Hepatocyte (in vitro differentiated cells): Measurements from ENCODE around the gene NLRC5. TPM values are rescaled to one million over a fixed set of nuclear protein-coding genes. Genes with fewer than 3 reads are reported as not detected.

Source experiments
- DNase-seq: peaks from one replicate; pipeline ENCODE4 v3.0.0-alpha.2; 2016; ENCODE audit warnings: low spot score
- H2AFZ ChIP-seq: fragments of 200-600 bp; sonication (generic); 2 replicates; pipeline ENCODE4 v1.6.0; 2016; ENCODE audit warnings: antibody characterized with exemption, mild to moderate bottlenecking
- H3K27ac ChIP-seq: fragments of 200-600 bp; sonication (generic); 2 replicates; pipeline ENCODE4 v1.5.1; 2016; ENCODE audit warnings: mild to moderate bottlenecking
- H3K27me3 ChIP-seq: fragments of 200-600 bp; sonication (generic); 2 replicates; pipeline ENCODE4 v1.6.1; 2016
- H3K36me3 ChIP-seq: fragments of 200-600 bp; sonication (generic); replicated peaks from 2 replicates; pipeline ENCODE4 v1.5.1; 2016; ENCODE audit warnings: low read depth; ENCODE audit not compliant: insufficient read depth
- H3K4me1 ChIP-seq: fragments of 200-600 bp; sonication (generic); 2 replicates; pipeline ENCODE4 v1.5.1; 2016; ENCODE audit warnings: mild to moderate bottlenecking, moderate library complexity; ENCODE audit not compliant: insufficient read depth
- H3K4me2 ChIP-seq: fragments of 200-600 bp; sonication (generic); 2 replicates; pipeline ENCODE4 v1.6.0; 2016
- H3K4me3 ChIP-seq: fragments of 200-600 bp; sonication (generic); 2 replicates; pipeline ENCODE4 v1.5.1; 2016; ENCODE audit warnings: mild to moderate bottlenecking
- H3K79me2 ChIP-seq: fragments of 200-600 bp; sonication (generic); 2 replicates; pipeline ENCODE4 v1.6.0; 2017; ENCODE audit warnings: mild to moderate bottlenecking
- H3K9me2 ChIP-seq: fragments of 200-600 bp; sonication (generic); replicated peaks from 2 replicates; pipeline ENCODE4 v1.6.0; 2017; ENCODE audit warnings: mild to moderate bottlenecking; ENCODE audit not compliant: insufficient read depth
- H3K9me3 ChIP-seq: fragments of 200-600 bp; sonication (generic); 2 replicates; pipeline ENCODE4 v1.5.1; 2016; ENCODE audit warnings: low read depth, mild to moderate bottlenecking
- H4K20me1 ChIP-seq: fragments of 200-600 bp; sonication (generic); 2 replicates; pipeline ENCODE4 v1.6.0; 2016; ENCODE audit warnings: mild to moderate bottlenecking; ENCODE audit not compliant: insufficient read depth, poor library complexity, severe bottlenecking
- CTCF ChIP-seq: fragments of 200-600 bp; sonication (generic); IDR thresholded peaks from 2 replicates; pipeline ENCODE4 v1.5.1; 2016; ENCODE audit warnings: antibody characterized with exemption, mild to moderate bottlenecking; ENCODE audit not compliant: poor library complexity
- EZH2 ChIP-seq: fragments of 200-600 bp; sonication (generic); IDR thresholded peaks from 2 replicates; pipeline ENCODE4 v1.6.1; 2016; ENCODE audit warnings: antibody characterized with exemption, mild to moderate bottlenecking, borderline replicate concordance
- EZH2phosphoT487 ChIP-seq: fragments of 200-600 bp; sonication (generic); IDR thresholded peaks from one replicate; pipeline ENCODE4 v1.6.1; 2018; ENCODE audit warnings: antibody characterized with exemption, mild to moderate bottlenecking, low read depth, moderate library complexity; ENCODE audit not compliant: unreplicated experiment, severe bottlenecking
- WGBS: methylation state at CpG from one replicate; pipeline ENCODE4 v1.1.6; 2016; ENCODE audit warnings: low lambda C conversion rate; ENCODE audit errors: missing lambda C conversion rate; 5-methylcytosine and 5-hydroxymethylcytosine counted together
- polyA plus RNA-seq: library from polyadenylated mRNA; unstranded; fragments of >200 nt; fragmentation: Nextera tagmentation; extraction: Ambion mirVana; gene quantifications from 2 replicates; pipeline ENCODE4 v1.2.1, GENCODE V29; 2016
- total RNA-seq: library from RNA; depleted of rRNA; stranded (reverse); fragments of >200 nt; gene quantifications from 2 replicates; pipeline ENCODE4 v1.2.3, GENCODE V29; 2014

The NLRC5 gene
- total RNA-seq (1.3 and 6.4 TPM in 2 replicates), polyA plus RNA-seq (4.5 and 7.0 TPM in 2 replicates)

GRCh38 chr16:56988948-56989945 is at the start of gene NLRC5:
NLRC5 (plus strand) TSS chr16:56989557; CDS start chr16:57020713, 31,156 bp downstream.
- H3K27ac ChIP-seq: peak within 1 kb of the TSS; percentile 35
- H3K9me2 ChIP-seq: no peaks in the 10 kb centered on the region
- H4K20me1 ChIP-seq: no peaks in the 10 kb centered on the region
- peak within 1 kb of the TSS; percentile 64 for H2AFZ ChIP-seq
- WGBS: 9% methylated on average over 40 of the region's 64 CpGs
- peak within 1 kb of the TSS; percentile 91 for H3K4me2 ChIP-seq
- no peaks in the 10 kb centered on the region for H3K36me3 ChIP-seq
- TF ChIP-seq EZH2 (no peak), CTCF (no peak), EZH2phosphoT487 (no peak)
- H3K9me3 ChIP-seq: no peaks in the 10 kb centered on the region
- H3K4me3 ChIP-seq: peak within 1 kb of the TSS; percentile 74
- H3K4me1 ChIP-seq: peaks cover 3% of the 10 kb centered on the region
- no peaks in the 10 kb centered on the region for H3K79me2 ChIP-seq
- DNase-seq: peak; percentile 90
- peaks cover 10% of the 10 kb centered on the region for H3K27me3 ChIP-seq

GRCh38 chr16:56939801-56940200 is 49.6 kb upstream of the NLRC5 start:
- peaks cover 66% of the 10 kb centered on the region for H4K20me1 ChIP-seq
- no peak overlapping the region for H3K4me3 ChIP-seq
- no peak overlapping the region for H3K27ac ChIP-seq
- H3K27me3 ChIP-seq: no peaks in the 10 kb centered on the region
- H3K9me2 ChIP-seq: no peaks in the 10 kb centered on the region
- DNase-seq: no peak
- H2AFZ ChIP-seq: no peak overlapping the region
- peaks cover 4% of the 10 kb centered on the region for H3K36me3 ChIP-seq
- H3K9me3 ChIP-seq: no peaks in the 10 kb centered on the region
- WGBS: 89% methylated on average over 4 of the region's 4 CpGs
- TF ChIP-seq EZH2: no peak
- H3K79me2 ChIP-seq: peaks cover 44% of the 10 kb centered on the region
- no peak overlapping the region for H3K4me2 ChIP-seq
- no peaks in the 10 kb centered on the region for H3K4me1 ChIP-seq

GRCh38 chr16:56941092-56941491 is 48.3 kb upstream of the NLRC5 start:
- Histone ChIP-seq H4K20me1 (peaks cover 53% of the 10 kb centered on the region), H2AFZ (no peak overlapping the region), H3K4me2 (no peak overlapping the region), H3K36me3 (peaks cover 4% of the 10 kb centered on the region), H3K27me3 (no peaks in the 10 kb centered on the region), H3K4me1 (no peaks in the 10 kb centered on the region), H3K79me2 (peaks cover 31% of the 10 kb centered on the region), H3K9me3 (no peaks in the 10 kb centered on the region), H3K27ac (no peak overlapping the region), H3K9me2 (no peaks in the 10 kb centered on the region), H3K4me3 (no peak overlapping the region)
- 92% methylated on average over 2 of the region's 2 CpGs for WGBS
- TF ChIP-seq EZH2phosphoT487: no peak
- no peak for TF ChIP-seq CTCF
- TF ChIP-seq EZH2: no peak
- DNase-seq: no peak

GRCh38 chr16:56941856-56942331 is 47.5 kb upstream of the NLRC5 start:
- Histone ChIP-seq H3K4me2 (no peak overlapping the region), H3K36me3 (peaks cover 4% of the 10 kb centered on the region), H3K9me3 (no peaks in the 10 kb centered on the region), H2AFZ (no peak overlapping the region), H3K79me2 (peaks cover 28% of the 10 kb centered on the region), H4K20me1 (peaks cover 45% of the 10 kb centered on the region), H3K27ac (no peak overlapping the region), H3K27me3 (no peaks in the 10 kb centered on the region), H3K4me3 (no peak overlapping the region), H3K9me2 (no peaks in the 10 kb centered on the region), H3K4me1 (no peaks in the 10 kb centered on the region)
- WGBS: 91% methylated on average over 9 of the region's 9 CpGs
- DNase-seq: no peak
- TF ChIP-seq EZH2phosphoT487: no peak
